ENCODE data around the gene CTR9.
"Not testable (repeated sequence)": the region's sequence is repeated elsewhere in the genome, so short reads cannot be mapped to it uniquely, and the experiment has no call there.

CTR9 gene

GRCh38 chr11:10785146-10785474 is 34.1 kb downstream of the CTR9 start:
- no peak for DNase-seq

DNA sequence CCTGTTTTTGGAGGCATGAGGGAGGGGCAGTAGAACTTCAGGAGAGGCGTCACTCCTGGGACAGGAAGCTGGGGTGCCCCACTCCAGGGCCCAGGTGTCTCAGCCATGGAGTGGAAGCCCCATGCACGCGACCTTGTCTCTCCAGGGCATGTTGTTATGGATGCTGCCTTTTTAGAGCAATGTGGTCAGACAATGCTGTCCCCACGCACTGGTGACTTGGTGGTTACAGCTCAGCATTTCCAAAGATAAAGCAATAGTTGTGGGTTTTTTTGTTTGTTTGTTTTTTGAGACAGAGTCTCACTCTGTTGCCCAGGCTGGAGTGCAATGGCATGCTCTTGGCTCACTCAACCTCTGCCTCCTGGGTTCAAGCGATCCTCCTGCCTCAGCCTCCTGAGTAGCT is 35.4 kb downstream of the CTR9 start:
- no peak for DNase-seq

DNA sequence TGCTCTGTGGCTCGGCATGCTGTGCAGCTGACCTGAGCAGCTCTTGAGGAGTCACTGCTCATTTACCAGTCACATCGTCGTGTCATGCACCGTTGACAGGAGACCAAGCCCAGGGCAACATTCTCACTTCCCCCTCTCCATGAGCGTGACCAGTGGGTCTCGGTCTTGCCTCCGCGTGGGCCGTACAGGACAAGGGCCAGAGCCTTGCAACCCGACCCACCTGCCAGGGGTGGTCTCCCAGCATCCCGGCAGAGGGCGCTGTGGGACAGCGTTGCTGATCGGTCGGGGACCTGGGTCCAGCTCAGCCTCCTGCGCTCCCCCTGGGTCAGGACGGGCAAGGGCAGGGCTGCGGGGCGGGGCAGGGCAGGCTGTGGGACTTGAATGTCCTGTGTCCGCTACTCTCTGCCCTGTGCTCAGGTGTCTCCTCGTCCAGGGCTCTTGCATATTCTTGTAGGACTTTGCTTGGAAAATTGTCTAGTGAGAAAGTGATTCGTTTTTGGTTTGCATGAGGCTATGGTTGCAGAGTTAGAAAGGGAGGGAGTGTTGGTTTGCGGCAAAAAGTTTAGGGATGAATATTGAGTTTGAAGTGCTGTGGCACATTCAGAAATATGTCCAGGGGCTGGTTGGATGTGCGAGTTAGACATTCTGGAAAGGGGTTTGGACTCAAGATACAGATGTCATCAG is 41.5 kb downstream of the CTR9 start:
- peak; percentile 20 to 68 for DNase-seq

- DNase-seq, result no peak
Observed at GRCh38 chr11:10793470-10794255, 42.6 kb downstream of the CTR9 start.

DNA sequence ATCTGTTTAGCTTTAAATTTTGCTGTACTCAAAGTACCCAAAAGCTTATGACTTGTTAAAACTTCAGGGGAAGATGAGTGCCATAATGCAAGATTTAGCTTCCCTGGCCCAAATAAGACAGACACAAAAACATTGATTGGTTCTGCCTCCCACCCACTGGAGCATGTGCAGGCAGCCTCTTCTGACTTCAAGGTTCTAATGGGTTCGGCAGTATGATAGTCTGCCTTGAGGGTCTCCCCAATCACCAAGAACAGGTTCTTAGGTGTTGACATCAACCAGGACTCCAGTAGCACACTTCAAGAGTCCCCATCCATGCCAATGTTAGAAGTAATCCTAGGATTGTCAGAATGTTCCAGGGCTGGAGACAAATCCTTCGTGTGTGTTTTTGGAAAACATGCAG is 45.1 kb downstream of the CTR9 start:
- no peak for DNase-seq

GRCh38 chr11:10797001-10797400 is 46.0 kb downstream of the CTR9 start:
- DNase-seq, result no peak

DNA sequence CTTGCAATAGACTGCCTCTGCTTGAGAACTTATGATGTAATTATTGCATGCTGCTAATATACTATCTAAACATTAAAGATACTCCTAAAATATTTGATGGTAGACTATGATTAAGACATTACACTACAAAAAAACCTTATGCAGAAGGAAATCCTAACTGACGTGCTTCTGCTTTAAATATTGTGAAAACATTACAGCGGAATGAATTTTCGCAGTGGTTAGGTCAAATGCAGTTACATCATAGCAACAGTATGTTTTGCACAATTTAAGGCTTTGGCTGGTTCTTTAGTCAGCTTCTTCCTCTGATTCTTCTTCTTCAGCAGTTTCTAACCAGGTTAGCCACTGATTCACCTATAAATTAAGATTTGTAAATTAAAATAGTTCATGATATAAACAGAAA is 46.5 kb downstream of the CTR9 start:
- no peak for DNase-seq

DNA sequence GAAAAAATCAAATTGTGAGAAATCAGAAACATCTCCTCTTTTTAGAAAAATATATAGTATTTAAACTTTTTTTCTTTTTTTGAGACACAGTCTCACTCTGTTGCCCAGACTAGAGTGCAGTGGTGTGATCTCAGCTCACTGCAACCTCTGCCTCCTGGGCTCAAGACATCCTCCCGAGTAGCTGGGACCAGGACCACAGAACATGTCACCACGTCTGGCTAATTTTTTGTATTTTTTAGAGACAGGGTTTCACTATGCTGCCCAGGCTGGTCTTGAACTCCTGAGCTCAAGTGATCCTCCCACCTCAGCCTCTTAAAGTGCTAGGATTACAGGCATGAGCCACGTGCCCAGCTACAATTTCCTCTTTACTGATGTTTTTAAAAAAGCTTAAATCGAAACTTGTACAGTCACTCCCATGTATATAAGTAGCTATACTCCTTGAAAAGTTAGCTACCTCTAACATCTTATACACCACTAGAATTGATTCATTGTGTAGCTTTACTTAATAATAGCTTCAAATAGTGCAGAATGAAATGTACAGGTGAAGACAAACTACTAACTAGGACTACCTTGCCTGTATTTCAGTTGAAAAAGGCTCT is 47.4 kb downstream of the CTR9 start:
- no peak for DNase-seq

DNA sequence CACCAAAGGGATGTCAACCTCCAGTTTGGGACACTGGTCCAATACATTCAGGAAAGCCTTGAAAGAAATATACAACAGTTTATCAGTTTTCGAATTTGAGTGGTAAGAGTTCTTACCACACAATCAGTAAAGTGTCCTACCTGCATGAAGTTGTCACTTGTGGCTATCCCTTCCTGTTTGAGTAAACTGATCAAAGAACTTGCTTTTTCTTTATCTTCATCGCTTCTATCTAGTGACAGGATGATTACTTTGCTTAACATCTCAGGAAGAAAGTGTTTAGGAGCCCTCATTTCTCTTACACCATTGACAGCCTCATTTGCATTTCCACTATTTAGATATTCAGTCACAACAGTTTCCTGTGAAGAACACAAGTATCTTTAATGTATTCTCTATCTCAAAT is 49.2 kb downstream of the CTR9 start:
- no peak for DNase-seq

GRCh38 chr11:10803676-10804075 is 52.6 kb downstream of the CTR9 start:
- no peak for DNase-seq

DNA sequence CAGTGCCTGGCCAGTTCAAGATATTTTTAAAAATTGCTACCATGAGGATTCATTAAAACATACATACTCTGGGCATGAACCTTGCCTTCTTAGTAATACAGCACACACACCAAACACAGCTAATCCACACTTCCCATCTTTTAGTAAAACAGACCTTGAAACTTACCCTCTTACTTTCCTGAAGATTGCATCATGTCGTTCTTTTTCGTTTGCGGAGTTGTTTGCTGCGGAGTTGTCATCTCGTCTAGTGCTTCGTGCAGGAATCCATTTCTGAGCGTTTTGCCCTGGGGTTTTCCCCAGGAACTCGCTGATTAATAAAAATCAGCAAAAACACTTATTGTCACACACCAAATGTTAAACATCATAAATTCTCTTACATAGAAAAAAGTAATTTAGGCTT is 54.7 kb downstream of the CTR9 start:
- no peak for DNase-seq

DNA sequence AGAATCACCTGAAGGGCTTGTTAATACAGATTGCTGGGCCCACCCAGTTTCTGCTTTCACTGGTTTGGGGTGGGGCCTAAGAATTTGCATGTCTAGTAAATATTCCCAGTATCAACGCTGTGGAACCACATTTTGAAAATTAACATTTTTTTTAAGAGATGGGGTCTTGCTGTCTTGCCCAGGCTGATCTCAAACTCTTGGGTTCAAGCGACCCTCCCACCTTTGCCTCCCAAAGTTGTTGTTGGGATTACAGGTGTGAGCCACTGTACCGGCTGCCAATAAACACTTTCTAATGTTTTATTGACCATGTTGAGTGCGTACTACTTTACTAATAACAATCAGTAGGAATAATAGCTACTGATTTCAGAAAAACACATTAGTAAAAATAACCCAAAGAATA is 55.2 kb downstream of the CTR9 start:
- DNase-seq, result no peak

- DNase-seq, result peak in 1 of 2 experiments; percentile 25
Observed at GRCh38 chr11:10807493-10808234, 56.6 kb downstream of the CTR9 start.

DNA sequence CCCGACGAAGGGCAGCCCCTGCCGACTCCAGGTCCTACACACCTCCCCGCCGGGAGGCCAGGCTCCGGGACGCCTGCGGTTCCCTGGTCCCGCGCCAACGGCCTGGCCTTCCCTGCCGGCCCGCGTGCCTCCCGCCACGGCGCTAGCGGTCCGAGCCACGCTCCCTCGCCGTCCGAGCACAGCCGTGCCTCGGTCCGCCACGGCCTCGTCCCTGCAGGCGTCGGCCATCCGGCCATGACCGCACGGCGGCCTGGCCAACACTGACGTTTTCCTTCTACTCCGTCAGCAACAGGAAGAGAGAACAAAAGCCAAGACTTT is 57.1 kb downstream of the CTR9 start:
- no peak for DNase-seq

GRCh38 chr11:10808553-10809372 is 57.7 kb downstream of the CTR9 start, which contains the start of gene EIF4G2:
Gene EIF4G2 (minus strand): TSS chr11:10808926.
- peak; percentile 92 to 96 for DNase-seq

DNA sequence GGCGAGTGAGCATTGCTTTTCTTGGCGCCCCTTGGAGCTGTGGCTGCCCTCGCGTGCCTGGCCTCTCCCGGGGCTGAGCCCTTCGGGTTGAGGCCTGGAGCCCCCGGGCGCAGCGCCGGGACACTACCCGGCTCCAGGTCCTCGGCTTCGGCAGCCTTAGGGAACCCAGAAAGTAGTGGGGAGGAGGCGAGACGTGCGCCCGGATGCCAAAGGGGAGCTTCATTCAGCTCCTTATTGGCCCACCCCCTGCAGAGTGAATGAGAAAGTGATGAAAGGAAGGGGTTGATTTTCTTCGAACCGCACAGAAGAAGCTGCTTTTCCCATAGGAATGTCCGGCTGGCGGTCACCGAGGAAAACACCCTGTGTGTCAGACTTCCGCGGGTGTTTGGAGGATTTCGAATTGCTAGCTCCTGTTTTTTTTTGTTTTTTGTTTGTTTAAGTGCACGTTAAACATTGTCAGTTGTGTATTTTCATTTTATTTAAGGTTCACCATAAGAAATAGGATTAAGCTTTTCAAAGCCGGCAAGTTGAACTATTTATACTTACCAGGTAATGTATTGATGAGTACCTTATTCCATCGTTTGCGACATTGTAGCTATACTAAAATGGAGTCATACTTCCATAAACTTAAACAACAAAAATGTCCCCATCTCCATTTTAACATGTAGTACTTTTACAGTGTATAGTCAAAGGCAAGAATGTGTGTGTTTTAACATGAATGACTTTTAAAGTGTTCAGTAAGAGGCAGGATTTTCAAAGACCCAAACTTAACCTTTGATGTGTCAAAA is 58.5 kb downstream of the CTR9 start:
- peak; percentile 34 to 66 for DNase-seq

GRCh38 chr11:10813945-10814344 is 62.9 kb downstream of the CTR9 start:
- DNase-seq, result no peak

DNA sequence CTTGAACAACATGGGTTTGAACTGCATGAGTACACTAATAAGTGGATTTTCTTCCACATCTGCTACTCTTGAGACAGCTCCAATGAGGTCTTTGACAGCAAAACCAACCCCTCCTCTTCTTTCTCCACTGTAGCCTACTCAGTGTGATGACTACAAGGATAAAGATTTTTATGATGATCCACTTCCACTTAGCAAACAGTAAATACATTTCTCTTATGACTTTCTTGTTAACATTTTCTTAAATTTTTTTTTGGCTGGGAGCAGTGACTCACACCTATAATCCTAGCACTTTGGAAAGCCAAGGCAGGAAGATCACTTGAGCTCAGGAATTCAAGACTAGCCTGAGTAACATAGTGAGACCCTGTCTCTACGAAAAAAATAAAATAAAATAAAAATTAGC is 67.5 kb downstream of the CTR9 start:
- DNase-seq, result no peak

DNA sequence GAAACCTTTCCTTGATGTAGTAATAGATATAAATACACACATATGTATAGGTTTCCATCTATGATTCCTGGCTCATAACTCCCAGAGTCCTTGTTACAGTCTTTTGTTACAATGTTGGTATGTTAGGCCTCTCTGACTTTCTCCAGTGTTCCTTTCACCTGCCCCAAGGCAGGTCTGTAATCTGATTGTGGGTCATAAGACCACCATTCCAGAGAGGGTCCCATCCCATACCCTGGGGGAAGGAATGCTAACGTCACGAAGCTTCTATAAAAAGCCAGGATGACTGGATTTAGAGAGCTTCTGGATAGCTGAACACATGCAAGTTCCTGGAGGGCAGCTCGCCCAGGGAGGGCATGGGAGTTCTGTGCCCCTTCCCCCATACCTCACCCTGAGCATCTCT is 71.4 kb downstream of the CTR9 start:
- DNase-seq, result not testable (repeated sequence)

DNA sequence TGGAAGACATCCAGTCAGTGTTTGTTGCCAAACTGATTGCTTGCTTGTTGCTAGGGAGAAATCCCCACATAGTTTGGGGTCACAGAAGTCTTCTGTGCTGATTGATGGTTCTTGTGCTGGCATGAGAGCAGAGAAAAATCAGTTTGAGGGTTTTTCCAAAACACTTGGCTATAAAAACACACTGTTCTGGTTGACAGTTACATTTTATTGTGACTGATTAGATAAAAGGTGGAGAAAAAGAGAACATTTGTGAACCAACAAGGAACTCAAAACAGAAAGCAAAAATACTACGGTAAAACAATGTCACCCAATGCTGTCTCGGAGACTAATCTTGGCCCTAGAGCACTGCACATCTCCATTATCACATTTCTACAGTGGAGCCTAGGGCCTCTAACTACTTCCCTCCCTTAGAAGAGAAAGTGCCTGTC is 72.1 kb downstream of the CTR9 start:
- DNase-seq, result no peak

GRCh38 chr11:10824888-10825287 is 73.8 kb downstream of the CTR9 start:
- DNase-seq, result no peak

GRCh38 chr11:10828402-10828801 is 77.4 kb downstream of the CTR9 start:
- DNase-seq, result no peak

Data from SW 1271 (cell line).